ENCODE results near the gene LIPF. TPM values are rescaled to one million over a fixed set of nuclear protein-coding genes. Genes with fewer than 3 reads are reported as not detected.

Gene LIPF
- total RNA-seq, 1 experiment from 2014 or later = not detected

GRCh38 chr10:88682491-88682890 lies 18.2 kb downstream of the LIPF start:
- Mint-ChIP-seq H3K4me1 (no peaks in the 10 kb centered on the region; a peak in 1 of 4 replicates), H3K9me3 (no peaks in the 10 kb centered on the region), H3K36me3 (ENCODE audit: insufficient read depth in 1 of 3, low read depth in 3 of 3) (no peaks in the 10 kb centered on the region), H3K27ac (no peak overlapping the region), H3K4me3 (no peak overlapping the region), H3K27me3 (ENCODE audit: low read depth) (peaks cover 6% of the 10 kb centered on the region; the same call in 1 of the 2 replicates)
- H4K5ac ChIP-seq (ENCODE audit: insufficient read length, low read depth, low read length) = no peak overlapping the region
- no peak overlapping the region for H3K4ac ChIP-seq (ENCODE audit: low read depth, low read length)
- no peak overlapping the region for H3K27ac ChIP-seq (ENCODE audit: insufficient read length, low read depth, low read length)
- H2AK5ac ChIP-seq (ENCODE audit: insufficient read length, low read length) = no peak overlapping the region
- H3K4me2 ChIP-seq (ENCODE audit: insufficient read depth, insufficient read length, low read length) = no peak overlapping the region
- no peaks in the 10 kb centered on the region for H3K79me1 ChIP-seq (ENCODE audit: insufficient read depth, low read depth, low read length, poor library complexity, severe bottlenecking)
- no peak overlapping the region for H4K8ac ChIP-seq (replicated peaks; ENCODE audit: insufficient read length, low read depth, low read length)
- no peak overlapping the region for H3T11ph ChIP-seq (ENCODE audit: low read length)
- H3K27me3 ChIP-seq (ENCODE audit: insufficient read depth, low read length) = no peaks in the 10 kb centered on the region
- no peak overlapping the region for H3K18ac ChIP-seq (ENCODE audit: insufficient read length, low read depth, low read length)
- H3K23ac ChIP-seq (ENCODE audit: insufficient read length, low read depth, low read length) = no peak overlapping the region
- H3K23me2 ChIP-seq (ENCODE audit: insufficient read length, low read depth, low read length, poor library complexity, severe bottlenecking) = no peaks in the 10 kb centered on the region
- H3K14ac ChIP-seq (ENCODE audit: insufficient read depth, low read length) = no peak overlapping the region
- no peak overlapping the region for H2AFZ ChIP-seq (ENCODE audit: low read length)
- H3K4me1 ChIP-seq (ENCODE audit: insufficient read depth, low read length) = no peaks in the 10 kb centered on the region
- H2BK20ac ChIP-seq (ENCODE audit: low read depth, low read length, poor library complexity, severe bottlenecking) = no peak overlapping the region
- H3K79me2 ChIP-seq (ENCODE audit: insufficient read depth, low read length) = no peaks in the 10 kb centered on the region
- H2BK120ac ChIP-seq (ENCODE audit: low read depth, low read length, poor library complexity, severe bottlenecking) = no peak overlapping the region
- no peaks in the 10 kb centered on the region for H4K20me1 ChIP-seq (ENCODE audit: control insufficient read depth, insufficient read depth, insufficient read length)
- no CpG with 5 or more reads among the region's 4 CpGs for WGBS (ENCODE audit: extremely low coverage, insufficient read length, low lambda C conversion rate)
- no peak for TF ChIP-seq CTCF (conservative IDR thresholded peaks at IDR 0.05)
- no peak overlapping the region for H3K9ac ChIP-seq (ENCODE audit: extremely low read depth, insufficient read length, low read length)
- DNase-seq = no peak
- H2BK12ac ChIP-seq (ENCODE audit: insufficient read length, low read depth, low read length) = no peak overlapping the region
- H3K56ac ChIP-seq (ENCODE audit: insufficient read length, low read depth, low read length) = no peak overlapping the region
- H3K9me3 ChIP-seq (ENCODE audit: control insufficient read depth, low read depth, low read length) = no peaks in the 10 kb centered on the region
- no peak overlapping the region for H2BK15ac ChIP-seq (ENCODE audit: low read depth, low read length)
- no peak overlapping the region for H2BK5ac ChIP-seq (ENCODE audit: insufficient read length, low read length)
- H4K91ac ChIP-seq (ENCODE audit: insufficient read length, low read depth, low read length) = no peak overlapping the region
